ENCODE measurements around the gene STYX.

DNA sequence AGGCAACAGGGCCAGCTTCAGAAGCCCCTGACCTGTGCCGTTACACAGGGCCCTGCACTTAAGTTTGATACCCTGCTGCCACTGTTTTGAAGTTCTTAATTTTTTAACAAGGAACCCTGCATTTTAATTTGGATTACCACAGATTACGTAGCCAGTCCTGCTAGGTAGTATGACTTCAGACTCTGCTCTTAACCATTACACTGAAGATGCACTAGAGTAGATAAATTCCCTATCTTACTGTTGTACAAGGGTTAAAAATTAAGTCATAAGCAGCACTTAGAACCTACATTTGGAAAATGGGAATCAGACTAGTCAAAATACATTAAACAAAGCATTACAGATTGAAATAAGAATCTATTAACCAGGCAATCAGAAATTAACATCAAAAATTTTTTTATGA, 59.2 kb downstream of the STYX start:
- no peak for TF ChIP-seq EZH2phosphoT487 (IDR thresholded peaks at IDR 0.05; ENCODE audit: unreplicated experiment)
- TF ChIP-seq, protein P1, sequence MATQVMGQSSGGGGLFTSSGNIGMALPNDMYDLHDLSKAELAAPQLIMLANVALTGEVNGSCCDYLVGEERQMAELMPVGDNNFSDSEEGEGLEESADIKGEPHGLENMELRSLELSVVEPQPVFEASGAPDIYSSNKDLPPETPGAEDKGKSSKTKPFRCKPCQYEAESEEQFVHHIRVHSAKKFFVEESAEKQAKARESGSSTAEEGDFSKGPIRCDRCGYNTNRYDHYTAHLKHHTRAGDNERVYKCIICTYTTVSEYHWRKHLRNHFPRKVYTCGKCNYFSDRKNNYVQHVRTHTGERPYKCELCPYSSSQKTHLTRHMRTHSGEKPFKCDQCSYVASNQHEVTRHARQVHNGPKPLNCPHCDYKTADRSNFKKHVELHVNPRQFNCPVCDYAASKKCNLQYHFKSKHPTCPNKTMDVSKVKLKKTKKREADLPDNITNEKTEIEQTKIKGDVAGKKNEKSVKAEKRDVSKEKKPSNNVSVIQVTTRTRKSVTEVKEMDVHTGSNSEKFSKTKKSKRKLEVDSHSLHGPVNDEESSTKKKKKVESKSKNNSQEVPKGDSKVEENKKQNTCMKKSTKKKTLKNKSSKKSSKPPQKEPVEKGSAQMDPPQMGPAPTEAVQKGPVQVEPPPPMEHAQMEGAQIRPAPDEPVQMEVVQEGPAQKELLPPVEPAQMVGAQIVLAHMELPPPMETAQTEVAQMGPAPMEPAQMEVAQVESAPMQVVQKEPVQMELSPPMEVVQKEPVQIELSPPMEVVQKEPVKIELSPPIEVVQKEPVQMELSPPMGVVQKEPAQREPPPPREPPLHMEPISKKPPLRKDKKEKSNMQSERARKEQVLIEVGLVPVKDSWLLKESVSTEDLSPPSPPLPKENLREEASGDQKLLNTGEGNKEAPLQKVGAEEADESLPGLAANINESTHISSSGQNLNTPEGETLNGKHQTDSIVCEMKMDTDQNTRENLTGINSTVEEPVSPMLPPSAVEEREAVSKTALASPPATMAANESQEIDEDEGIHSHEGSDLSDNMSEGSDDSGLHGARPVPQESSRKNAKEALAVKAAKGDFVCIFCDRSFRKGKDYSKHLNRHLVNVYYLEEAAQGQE (IDR thresholded peaks at IDR 0.05; ENCODE audit: unreplicated experiment) = no peak
- TF ChIP-seq, protein P2, sequence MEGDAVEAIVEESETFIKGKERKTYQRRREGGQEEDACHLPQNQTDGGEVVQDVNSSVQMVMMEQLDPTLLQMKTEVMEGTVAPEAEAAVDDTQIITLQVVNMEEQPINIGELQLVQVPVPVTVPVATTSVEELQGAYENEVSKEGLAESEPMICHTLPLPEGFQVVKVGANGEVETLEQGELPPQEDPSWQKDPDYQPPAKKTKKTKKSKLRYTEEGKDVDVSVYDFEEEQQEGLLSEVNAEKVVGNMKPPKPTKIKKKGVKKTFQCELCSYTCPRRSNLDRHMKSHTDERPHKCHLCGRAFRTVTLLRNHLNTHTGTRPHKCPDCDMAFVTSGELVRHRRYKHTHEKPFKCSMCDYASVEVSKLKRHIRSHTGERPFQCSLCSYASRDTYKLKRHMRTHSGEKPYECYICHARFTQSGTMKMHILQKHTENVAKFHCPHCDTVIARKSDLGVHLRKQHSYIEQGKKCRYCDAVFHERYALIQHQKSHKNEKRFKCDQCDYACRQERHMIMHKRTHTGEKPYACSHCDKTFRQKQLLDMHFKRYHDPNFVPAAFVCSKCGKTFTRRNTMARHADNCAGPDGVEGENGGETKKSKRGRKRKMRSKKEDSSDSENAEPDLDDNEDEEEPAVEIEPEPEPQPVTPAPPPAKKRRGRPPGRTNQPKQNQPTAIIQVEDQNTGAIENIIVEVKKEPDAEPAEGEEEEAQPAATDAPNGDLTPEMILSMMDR (conservative IDR thresholded peaks at IDR 0.05; ENCODE audit: low read depth in 2 of 2) = no peak
- TF ChIP-seq EZH2 (IDR thresholded peaks at IDR 0.05; ENCODE audit: low read depth, unreplicated experiment) = no peak
- TF ChIP-seq POLR2AphosphoS5 (IDR thresholded peaks at IDR 0.05; ENCODE audit: low read depth) = no peak
- TF ChIP-seq NANOG (IDR thresholded peaks at IDR 0.05; ENCODE audit: borderline replicate concordance) = no peak
- TF ChIP-seq JUNB (IDR thresholded peaks at IDR 0.05; ENCODE audit: unreplicated experiment) = no peak
- TF ChIP-seq, protein P3, sequence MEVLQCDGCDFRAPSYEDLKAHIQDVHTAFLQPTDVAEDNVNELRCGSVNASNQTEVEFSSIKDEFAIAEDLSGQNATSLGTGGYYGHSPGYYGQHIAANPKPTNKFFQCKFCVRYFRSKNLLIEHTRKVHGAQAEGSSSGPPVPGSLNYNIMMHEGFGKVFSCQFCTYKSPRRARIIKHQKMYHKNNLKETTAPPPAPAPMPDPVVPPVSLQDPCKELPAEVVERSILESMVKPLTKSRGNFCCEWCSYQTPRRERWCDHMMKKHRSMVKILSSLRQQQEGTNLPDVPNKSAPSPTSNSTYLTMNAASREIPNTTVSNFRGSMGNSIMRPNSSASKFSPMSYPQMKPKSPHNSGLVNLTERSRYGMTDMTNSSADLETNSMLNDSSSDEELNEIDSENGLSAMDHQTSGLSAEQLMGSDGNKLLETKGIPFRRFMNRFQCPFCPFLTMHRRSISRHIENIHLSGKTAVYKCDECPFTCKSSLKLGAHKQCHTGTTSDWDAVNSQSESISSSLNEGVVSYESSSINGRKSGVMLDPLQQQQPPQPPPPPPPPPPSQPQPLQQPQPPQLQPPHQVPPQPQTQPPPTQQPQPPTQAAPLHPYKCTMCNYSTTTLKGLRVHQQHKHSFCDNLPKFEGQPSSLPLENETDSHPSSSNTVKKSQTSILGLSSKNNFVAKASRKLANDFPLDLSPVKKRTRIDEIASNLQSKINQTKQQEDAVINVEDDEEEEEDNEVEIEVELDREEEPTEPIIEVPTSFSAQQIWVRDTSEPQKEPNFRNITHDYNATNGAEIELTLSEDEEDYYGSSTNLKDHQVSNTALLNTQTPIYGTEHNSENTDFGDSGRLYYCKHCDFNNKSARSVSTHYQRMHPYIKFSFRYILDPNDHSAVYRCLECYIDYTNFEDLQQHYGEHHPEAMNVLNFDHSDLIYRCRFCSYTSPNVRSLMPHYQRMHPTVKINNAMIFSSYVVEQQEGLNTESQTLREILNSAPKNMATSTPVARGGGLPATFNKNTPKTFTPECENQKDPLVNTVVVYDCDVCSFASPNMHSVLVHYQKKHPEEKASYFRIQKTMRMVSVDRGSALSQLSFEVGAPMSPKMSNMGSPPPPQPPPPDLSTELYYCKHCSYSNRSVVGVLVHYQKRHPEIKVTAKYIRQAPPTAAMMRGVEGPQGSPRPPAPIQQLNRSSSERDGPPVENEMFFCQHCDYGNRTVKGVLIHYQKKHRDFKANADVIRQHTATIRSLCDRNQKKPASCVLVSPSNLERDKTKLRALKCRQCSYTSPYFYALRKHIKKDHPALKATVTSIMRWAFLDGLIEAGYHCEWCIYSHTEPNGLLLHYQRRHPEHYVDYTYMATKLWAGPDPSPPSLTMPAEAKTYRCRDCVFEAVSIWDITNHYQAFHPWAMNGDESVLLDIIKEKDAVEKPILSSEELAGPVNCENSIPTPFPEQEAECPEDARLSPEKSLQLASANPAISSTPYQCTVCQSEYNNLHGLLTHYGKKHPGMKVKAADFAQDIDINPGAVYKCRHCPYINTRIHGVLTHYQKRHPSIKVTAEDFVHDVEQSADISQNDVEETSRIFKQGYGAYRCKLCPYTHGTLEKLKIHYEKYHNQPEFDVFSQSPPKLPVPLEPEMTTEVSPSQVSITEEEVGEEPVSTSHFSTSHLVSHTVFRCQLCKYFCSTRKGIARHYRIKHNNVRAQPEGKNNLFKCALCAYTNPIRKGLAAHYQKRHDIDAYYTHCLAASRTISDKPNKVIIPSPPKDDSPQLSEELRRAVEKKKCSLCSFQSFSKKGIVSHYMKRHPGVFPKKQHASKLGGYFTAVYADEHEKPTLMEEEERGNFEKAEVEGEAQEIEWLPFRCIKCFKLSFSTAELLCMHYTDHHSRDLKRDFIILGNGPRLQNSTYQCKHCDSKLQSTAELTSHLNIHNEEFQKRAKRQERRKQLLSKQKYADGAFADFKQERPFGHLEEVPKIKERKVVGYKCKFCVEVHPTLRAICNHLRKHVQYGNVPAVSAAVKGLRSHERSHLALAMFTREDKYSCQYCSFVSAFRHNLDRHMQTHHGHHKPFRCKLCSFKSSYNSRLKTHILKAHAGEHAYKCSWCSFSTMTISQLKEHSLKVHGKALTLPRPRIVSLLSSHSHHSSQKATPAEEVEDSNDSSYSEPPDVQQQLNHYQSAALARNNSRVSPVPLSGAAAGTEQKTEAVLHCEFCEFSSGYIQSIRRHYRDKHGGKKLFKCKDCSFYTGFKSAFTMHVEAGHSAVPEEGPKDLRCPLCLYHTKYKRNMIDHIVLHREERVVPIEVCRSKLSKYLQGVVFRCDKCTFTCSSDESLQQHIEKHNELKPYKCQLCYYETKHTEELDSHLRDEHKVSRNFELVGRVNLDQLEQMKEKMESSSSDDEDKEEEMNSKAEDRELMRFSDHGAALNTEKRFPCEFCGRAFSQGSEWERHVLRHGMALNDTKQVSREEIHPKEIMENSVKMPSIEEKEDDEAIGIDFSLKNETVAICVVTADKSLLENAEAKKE (CRISPR knock-in tag; IDR thresholded peaks at IDR 0.05) = no peak
- no peak for TF ChIP-seq ZNF114 (CRISPR knock-in tag; IDR thresholded peaks at IDR 0.05)

Measured in GM23338 (cell line).